ENCODE results near the gene OPHN1. TPM values are rescaled to one million over a fixed set of nuclear protein-coding genes. Genes with fewer than 3 reads are reported as not detected.

OPHN1 gene
- total and polyA plus RNA-seq, 12 donors: 2.1 to 7.1 (median 5.2) TPM

DNA sequence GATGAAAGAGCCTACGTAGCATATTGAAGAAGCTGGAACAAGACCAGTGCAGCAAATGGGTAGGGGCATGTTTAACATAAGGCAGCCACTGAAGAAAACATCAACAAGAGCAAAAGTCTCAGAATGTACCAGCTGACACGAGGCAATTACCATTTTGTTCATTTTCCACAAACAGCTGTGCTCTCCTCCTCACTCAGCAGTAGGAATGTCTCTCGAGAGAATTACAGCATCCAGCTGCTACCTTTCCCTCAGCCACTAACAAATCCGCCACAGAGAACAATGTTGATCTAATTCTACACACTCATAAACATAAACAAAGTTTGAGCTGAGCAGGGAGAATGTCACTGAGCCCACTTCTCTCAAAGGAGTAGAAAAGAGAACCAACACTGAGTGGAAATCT lies 68.0 kb downstream of the OPHN1 start:
- DNase-seq (no peak), ATAC-seq (peak in 2 of 8 donors; percentile 29 to 54)
- H3K4me1 ChIP-seq: peaks cover 0 to 12% (median 0%) of the 10 kb centered on the region in 9 donors
- peaks cover 0 to 13% (median 4%) of the 10 kb centered on the region in 11 donors for H3K9me3 ChIP-seq
- TF ChIP-seq, protein P1, sequence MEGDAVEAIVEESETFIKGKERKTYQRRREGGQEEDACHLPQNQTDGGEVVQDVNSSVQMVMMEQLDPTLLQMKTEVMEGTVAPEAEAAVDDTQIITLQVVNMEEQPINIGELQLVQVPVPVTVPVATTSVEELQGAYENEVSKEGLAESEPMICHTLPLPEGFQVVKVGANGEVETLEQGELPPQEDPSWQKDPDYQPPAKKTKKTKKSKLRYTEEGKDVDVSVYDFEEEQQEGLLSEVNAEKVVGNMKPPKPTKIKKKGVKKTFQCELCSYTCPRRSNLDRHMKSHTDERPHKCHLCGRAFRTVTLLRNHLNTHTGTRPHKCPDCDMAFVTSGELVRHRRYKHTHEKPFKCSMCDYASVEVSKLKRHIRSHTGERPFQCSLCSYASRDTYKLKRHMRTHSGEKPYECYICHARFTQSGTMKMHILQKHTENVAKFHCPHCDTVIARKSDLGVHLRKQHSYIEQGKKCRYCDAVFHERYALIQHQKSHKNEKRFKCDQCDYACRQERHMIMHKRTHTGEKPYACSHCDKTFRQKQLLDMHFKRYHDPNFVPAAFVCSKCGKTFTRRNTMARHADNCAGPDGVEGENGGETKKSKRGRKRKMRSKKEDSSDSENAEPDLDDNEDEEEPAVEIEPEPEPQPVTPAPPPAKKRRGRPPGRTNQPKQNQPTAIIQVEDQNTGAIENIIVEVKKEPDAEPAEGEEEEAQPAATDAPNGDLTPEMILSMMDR (IDR thresholded peaks at IDR 0.05): no peak
- intact Hi-C loops (cut with DNase I): no loop called here
- no peak overlapping the region for H3K4me3 ChIP-seq
- H3K27me3 ChIP-seq: peaks cover 0 to 1% (median 0%) of the 10 kb centered on the region in 7 donors
- 61 to 78% methylated on average over 4 of the region's 4 CpGs for WGBS, 2 donors
- H3K27ac ChIP-seq: no peak overlapping the region
- no peaks in the 10 kb centered on the region for H3K36me3 ChIP-seq

DNA sequence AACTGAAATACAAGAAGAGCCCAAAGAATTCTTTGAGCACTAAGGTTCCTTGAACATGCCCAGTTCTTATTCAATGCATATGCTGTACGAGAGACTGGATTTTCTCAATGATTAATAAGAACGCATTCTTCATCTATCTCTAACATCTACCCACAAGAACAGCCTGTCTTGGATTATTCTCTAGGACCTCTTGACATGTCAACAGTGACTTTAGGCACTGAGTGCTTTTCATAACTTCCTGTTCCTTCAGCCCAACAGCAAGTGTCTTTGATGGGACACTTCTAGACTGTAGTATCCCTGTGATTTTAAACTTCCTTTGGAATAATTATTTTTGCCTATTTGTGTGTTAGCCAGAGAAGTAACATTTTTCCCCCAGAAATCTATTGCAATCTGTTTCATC lies 69.3 kb downstream of the OPHN1 start:
- ATAC-seq (no peak), DNase-seq (no peak)
- WGBS, 2 donors: 63 to 71% methylated on average over 2 of the region's 2 CpGs
- peaks cover 0 to 12% (median 0%) of the 10 kb centered on the region in 9 donors for H3K4me1 ChIP-seq
- TF ChIP-seq, protein P1 (IDR thresholded peaks at IDR 0.05): no peak
- H3K27ac ChIP-seq: no peak overlapping the region
- peaks cover 0 to 6% (median 0%) of the 10 kb centered on the region in 7 donors for H3K27me3 ChIP-seq
- no peaks in the 10 kb centered on the region for H3K36me3 ChIP-seq
- no peak overlapping the region for H3K4me3 ChIP-seq
- intact Hi-C loops (cut with DNase I): no loop called here
- no peaks in the 10 kb centered on the region for H3K9me3 ChIP-seq

DNA sequence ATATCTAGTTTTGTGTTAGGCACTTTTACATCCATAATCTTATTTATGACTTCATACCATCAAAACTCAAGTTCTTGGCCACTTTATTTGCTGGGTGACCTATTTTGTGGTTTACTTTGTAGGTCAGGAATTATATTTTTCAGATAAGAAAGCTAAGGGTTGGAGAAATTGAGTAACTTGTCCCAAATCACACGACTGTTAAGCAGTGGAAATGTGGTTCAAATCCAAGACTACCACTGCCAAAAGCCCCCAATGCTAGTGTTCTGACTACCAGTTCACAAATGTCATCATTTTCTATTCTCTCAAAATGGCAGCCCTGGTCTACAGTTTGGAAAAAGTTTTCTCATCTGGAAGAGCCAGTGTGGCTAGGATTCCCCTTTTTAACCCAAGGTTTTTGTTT lies 74.6 kb downstream of the OPHN1 start:
- H3K27me3 ChIP-seq: peaks cover 0 to 6% (median 0%) of the 10 kb centered on the region in 7 donors
- no peak for ATAC-seq
- no peak for DNase-seq

DNA sequence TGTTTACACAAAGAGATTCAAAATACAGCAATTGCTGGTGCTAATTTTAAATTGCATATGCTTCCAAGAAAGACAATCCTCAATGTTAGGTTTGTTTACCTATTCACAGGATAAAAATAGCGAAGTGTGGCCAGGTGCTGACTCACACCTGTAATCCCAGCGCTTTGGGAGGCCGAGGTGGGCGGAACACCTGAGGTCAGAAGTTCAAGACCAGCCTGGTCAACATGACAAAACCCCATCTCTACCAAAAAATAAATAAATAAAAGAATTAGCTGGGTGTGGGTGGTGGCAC lies 77.7 kb downstream of the OPHN1 start:
- Histone ChIP-seq H3K4me3 (no peak overlapping the region), H3K9me3 (no peaks in the 10 kb centered on the region), H3K27ac (no peak overlapping the region), H3K27me3 (peaks cover 0 to 6% (median 0%) of the 10 kb centered on the region in 7 donors), H3K36me3 (no peaks in the 10 kb centered on the region), H3K4me1 (no peaks in the 10 kb centered on the region)
- ATAC-seq (no peak), DNase-seq (no peak)
- WGBS, 2 donors: 74 to 85% methylated on average over 4 of the region's 4 CpGs
- TF ChIP-seq, protein P1 (IDR thresholded peaks at IDR 0.05): no peak
- intact Hi-C loops (cut with DNase I): no loop called here

More for the DNA sequence above, 74.6 kb downstream of the OPHN1 start:
- Histone ChIP-seq H3K9me3 (no peaks in the 10 kb centered on the region), H3K4me1 (no peaks in the 10 kb centered on the region), H3K4me3 (no peak overlapping the region), H3K36me3 (no peaks in the 10 kb centered on the region), H3K27ac (no peak overlapping the region)
- TF ChIP-seq, protein P1 (IDR thresholded peaks at IDR 0.05): no peak
- intact Hi-C loops (cut with DNase I): no loop called here
- WGBS, 2 donors: 65 to 77% methylated on average over 1 of the region's 1 CpG
